GM20431 (cell line): ENCODE results near the gene YIPF6.
"Not testable (repeated sequence)": the region's sequence is repeated elsewhere in the genome, so short reads cannot be mapped to it uniquely, and the experiment has no call there.

ENCODE experiments used
- in situ Hi-C: fragments of 300-500 bp; cut with MseI, MboI; formaldehyde crosslinking; loops from one replicate; pipeline ENCODE4 v1.15.0; 2020; ENCODE audit warnings: low sequenced_read_pairs; ENCODE audit not compliant: unreplicated experiment

YIPF6 gene

DNA sequence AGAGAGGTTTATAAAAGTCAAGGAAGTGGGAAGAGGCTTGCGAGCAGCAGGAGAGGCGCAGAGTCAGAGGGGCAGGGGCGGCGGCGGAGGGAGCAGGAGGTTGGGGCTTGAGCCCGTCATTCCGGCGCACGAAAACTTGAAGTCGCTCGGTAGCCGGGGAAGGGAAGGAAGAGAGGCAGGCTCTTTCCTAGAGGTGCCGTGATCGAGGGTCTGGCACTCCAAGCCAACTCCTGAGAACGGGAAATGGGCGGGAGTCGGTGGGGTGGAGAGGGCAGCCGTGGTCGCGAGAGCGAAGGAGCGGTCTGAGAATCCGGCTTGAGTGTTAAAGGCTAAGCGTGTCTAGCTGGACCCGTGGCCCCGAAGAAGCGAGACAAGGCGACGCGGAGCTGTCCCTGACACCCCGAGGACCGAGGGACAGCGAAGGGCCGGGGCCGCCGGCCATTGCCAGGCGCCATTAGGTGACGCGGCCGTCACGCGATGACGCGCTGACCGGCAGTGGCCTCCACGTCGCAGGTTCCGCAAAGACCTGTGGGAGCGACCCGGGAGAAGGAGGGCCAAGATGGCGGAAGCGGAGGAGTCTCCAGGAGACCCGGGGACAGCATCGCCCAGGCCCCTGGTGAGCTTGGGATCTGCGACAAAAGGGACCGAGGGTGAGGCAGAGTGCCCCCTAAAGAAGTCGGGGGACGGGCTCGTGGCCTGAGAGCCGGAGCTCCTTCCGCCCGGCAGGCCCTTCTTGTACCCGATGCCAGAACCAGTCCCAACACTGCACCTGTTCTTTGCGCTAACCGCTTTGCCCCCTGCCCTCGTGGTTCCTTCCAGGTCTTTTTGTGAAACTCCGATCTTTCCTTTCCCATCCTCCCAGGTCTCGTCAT, at the start of gene YIPF6:
Gene YIPF6 (plus strand): TSS at position 544 of the 872 bp plus-strand sequence. CDS start 16 bp downstream, at position 560.
- in situ Hi-C loops = no loop called here

DNA sequence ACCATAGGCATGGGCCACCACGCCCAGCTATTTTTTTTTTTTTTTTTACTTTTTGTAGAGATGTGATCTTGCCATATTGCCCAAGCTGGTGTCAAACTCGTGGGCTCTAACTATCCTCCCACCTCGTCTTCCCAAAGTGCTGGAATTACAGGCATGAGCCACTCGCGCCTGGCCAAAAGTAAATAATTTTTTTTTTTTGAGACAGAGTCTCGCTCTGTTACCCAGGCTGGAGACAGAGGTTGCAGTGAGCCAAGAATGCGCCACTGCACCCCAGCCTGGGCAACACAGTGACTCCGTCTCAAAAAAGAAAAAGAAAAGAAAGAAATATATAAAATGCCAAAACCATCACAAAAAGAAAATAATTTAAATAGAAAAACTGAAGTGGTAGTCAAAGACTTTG, 47.1 kb upstream of the YIPF6 start:
- in situ Hi-C loops = no loop called here

- in situ Hi-C loops = no loop called here
Observed at GRCh38 chrX:68454476-68455150, 44.2 kb upstream of the YIPF6 start.

DNA sequence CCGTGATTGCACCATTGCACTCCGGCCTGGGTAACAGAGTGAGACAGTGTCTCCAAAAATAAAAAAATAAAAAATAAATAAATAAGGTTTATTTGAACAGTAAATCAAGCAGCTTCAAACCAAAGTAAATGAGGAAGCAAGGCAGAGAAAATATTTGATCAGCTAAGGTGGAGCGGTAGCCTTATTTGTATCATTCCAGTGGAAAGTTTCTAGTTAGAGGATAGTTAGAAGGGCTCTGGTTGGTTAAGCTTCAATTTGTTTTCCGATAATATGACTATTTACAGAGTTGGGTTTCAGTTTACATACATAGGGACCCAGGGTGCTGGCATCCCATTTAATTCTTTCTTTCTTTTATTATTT, 43.7 kb upstream of the YIPF6 start:
- in situ Hi-C loops = no loop called here

GRCh38 chrX:68461093-68461492, 37.8 kb upstream of the YIPF6 start:
- in situ Hi-C loops = no loop called here

GRCh38 chrX:68461576-68461975, 37.3 kb upstream of the YIPF6 start:
- in situ Hi-C loops = no loop called here

- in situ Hi-C loops = no loop called here
Observed at GRCh38 chrX:68462197-68462596, 36.7 kb upstream of the YIPF6 start.

DNA sequence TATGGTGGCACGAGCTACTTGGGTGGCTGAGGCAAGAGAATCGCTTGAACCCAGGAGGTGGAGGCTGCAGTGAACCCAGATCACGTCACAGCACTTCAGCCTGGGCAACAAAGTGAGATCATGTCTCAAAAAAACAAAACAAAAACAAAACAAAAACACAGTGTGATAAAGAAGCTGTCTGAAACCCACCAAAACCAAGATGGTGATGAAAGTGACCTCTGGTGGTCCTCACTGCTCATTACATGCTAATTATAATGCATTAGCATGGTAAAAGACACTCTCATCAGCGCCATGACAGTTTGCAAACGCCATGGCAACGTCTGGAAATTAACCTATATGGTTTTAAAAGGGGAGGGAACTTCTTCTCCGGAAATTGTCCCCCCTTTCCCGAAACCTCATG, 36.2 kb upstream of the YIPF6 start:
- in situ Hi-C loops = no loop called here

GRCh38 chrX:68463880-68464279, 35.0 kb upstream of the YIPF6 start:
- in situ Hi-C loops = no loop called here

GRCh38 chrX:68464796-68465195, 34.1 kb upstream of the YIPF6 start:
- in situ Hi-C loops = no loop called here

DNA sequence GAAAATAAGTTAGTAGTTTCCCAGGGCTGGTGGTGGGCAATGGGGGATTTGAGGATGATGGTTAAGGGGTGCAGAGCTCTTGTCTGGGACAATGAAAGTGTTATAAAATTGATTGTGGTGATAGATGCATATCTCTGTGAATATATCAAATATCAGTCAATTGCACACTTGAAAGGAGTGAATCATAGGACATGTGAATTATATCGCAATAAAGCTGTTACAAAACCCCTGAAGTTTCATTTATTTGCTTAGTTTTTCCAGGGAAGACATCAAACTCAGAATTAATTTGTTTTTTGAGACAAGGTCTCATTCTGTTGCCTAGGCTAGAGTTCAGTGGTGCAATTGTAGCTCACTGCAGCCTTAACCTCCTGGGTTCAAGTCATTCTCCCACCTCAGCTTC, 17.9 kb upstream of the YIPF6 start:
- in situ Hi-C loops = no loop called here

DNA sequence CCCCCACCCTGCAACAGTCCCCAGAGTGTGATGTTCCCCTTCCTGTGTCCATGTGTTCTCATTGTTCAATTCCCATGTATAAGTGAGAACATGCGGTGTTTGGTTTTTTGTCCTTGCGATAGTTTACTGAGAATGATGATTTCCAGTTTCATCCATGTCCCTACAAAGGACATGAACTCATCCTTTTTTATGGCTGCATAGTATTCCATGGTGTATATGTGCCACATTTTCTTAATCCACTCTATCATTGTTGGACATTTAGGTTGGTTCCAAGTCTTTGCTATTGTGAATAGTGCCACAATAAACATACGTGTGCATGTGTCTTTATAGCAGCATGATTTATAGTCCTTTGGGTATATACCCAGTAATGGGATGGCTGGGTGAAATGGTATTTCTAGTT, 12.7 kb upstream of the YIPF6 start:
- in situ Hi-C loops = not testable (repeated sequence)

- in situ Hi-C loops = no loop called here
Observed at GRCh38 chrX:68487254-68487653, 11.6 kb upstream of the YIPF6 start.

DNA sequence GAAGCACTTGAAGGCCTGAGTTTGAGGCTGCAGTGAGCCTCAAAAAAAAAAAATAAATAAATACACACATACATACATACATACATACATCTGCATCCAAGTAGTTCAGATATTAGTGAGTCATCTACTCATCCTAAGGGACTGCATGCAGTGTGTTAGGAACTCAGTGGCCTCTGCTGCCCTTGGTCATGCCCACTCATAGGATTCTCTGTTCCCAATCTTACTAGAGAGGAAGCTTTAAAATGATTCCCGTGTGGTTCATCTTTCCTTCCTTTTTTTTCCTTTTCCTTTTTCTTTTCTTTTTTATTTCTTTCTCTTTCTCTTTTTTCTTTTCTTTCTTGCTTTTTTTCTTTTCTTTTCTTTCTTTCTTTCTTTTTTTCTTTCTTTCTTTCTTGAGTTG, 10.9 kb upstream of the YIPF6 start:
- in situ Hi-C loops = no loop called here

DNA sequence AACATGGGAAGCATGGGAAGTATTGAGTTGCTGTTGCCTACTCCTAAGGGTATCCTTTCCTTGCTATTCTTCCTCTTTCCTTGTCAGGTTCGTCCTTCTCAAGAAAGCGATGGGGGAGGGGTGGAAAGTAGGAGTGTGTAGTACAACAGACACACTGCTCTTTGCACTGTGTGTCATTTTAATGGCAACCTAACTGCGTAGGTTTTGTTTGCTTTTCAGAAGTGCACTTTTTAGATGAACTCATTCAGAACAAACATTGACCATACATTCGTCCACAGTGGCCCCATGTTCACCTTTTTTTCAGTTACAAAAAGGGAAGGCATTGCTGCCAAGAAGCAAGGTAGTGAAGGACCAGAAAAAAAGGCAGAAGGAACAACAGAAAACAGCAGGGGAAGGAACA, 10.2 kb upstream of the YIPF6 start:
- in situ Hi-C loops = no loop called here

DNA sequence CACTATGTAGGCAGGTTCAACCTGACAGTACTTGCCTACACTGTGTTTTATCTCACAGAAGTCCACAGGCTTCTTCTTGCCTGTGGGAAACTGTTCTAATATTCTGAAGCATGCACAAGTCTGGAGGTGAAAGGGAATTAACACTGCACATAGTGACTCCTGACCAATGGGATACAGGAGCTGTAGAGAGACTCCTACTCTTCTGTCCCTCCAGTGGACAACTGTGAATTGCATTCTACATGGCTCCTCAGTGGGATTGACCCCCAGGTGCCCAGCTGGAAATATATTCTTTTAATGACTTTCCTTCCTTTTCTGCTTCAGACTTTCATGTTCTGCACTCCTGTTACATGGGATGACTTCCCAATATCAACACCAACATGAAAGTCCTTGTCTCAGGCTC, 8.2 kb upstream of the YIPF6 start:
- in situ Hi-C loops = no loop called here

DNA sequence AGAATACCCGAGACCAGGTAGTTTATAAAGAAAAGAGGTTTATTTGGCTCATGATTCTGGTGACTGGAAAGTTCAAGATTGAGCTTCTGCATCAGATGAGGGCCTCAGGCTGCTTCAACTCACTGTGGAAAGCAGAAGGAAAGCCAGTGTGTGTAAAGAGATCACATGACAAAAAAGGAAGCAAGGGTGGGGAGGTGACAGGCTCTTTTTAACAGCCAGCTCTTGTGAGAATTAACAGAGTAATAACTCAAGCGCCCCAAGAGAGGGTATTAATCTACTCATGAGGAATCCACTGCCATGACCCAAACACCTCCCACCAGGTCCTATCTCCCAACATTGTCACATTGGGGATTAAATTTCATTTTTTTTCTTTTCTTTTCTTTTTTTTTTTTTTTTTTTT, 6.3 kb upstream of the YIPF6 start:
- in situ Hi-C loops = no loop called here

DNA sequence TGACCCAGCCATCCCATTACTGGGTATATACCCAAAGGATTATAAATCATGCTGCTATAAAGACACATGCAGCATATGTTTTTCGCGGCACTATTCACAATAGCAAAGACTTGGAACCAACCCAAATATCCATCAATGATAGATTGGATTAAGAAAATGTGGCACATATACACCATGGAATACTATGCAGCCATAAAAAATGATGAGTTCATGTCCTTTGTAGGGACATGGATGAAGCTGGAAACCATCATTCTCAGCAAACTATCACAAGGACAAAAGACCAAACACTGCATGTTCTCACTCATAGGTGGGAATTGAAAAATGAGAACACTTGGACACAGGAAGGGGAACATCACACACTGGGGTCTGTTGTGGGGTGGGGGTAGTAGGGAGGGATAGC, 5.1 kb upstream of the YIPF6 start:
- in situ Hi-C loops = not testable (repeated sequence)

DNA sequence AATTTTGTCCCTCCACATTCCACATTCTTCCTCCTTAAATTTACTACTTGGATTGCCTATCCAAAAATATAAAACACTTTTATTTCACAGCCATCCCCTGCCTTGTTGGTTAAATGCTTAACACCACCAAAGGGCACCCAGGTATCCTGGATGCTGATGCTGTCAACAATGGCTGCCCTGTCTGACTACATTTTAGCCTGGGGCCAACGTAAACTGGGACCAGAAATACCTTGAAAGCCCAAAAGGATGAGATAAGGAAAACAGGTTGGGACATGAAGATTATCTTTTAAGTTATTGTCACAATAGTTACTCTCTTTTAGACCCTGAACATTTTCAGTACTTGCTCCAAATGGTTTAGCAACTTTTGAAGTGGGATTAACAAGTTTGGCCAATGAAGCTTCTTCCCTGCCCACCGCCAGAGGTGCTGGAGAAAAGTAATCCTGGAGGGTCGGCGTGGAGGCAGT, 775 bp upstream of the YIPF6 start:
- in situ Hi-C loops = no loop called here

- in situ Hi-C loops = loop anchor here (25.0 kb wide), 1 partner anchor 212 kb away; no protein-coding TSS in a partner anchor
Observed at GRCh38 chrX:68499543-68500504, 973 bp downstream of the YIPF6 start.
